ENCODE data around the gene PEX14.

The PEX14 gene

DNA sequence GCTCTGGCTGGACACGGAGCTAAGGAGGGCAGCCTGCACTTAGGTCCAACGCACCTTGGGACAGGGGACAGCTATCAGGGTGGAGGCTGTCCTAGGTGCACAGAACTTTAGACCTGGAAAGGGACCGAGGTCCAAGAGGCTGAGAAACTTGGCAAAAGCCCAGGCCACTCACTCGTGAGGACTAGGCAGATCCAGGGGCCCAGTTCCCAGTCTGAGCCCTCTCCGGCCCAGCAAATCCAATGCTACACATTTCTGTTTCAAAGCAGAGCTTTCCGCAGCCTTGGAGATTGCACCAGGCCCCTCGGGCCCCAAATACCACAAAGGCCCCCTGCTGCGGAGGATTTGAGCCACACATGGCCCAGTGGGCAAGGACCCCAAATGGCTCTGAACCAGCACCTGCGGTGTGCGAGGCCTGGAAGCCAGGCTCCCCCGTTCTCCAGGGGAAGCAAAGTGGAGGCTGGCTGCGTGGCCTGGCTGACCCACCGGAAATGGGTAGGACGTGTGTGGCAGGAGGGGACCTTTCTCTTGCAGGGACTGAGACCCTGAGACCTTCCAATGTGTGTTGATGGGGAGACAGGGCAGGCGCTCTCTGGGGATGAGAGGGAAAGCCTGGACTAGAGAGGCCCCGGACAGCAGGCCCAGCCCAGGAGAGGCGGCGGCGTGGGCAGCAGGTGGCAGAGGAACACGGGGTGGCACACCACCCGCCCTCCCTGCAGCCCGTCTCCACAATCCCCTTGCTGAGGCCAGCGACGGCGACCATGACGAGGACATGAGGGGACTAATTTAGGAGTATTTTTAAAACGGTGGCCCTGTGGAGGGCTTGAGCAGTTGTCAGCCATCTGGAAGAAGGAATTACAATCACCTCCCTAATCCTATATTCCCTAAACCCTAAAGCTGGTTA, 203.0 kb downstream of the PEX14 start:
- no peaks in the 10 kb centered on the region for H3K27me3 ChIP-seq
- TF ChIP-seq, protein P1, sequence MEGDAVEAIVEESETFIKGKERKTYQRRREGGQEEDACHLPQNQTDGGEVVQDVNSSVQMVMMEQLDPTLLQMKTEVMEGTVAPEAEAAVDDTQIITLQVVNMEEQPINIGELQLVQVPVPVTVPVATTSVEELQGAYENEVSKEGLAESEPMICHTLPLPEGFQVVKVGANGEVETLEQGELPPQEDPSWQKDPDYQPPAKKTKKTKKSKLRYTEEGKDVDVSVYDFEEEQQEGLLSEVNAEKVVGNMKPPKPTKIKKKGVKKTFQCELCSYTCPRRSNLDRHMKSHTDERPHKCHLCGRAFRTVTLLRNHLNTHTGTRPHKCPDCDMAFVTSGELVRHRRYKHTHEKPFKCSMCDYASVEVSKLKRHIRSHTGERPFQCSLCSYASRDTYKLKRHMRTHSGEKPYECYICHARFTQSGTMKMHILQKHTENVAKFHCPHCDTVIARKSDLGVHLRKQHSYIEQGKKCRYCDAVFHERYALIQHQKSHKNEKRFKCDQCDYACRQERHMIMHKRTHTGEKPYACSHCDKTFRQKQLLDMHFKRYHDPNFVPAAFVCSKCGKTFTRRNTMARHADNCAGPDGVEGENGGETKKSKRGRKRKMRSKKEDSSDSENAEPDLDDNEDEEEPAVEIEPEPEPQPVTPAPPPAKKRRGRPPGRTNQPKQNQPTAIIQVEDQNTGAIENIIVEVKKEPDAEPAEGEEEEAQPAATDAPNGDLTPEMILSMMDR (IDR thresholded peaks at IDR 0.05), result no peak
- H3K9me3 ChIP-seq, result no peaks in the 10 kb centered on the region
- H3K36me3 ChIP-seq, result no peaks in the 10 kb centered on the region
- H3K4me3 ChIP-seq (ENCODE audit: low read depth in 1 of 2, low read length in 1 of 2), result no peak overlapping the region
- H3K27ac ChIP-seq, result no peak overlapping the region
- no peaks in the 10 kb centered on the region for H3K4me1 ChIP-seq (ENCODE audit: control insufficient read depth in 1 of 2, insufficient read depth in 1 of 2, low read depth in 1 of 2, low read length in 1 of 2)

- no peaks in the 10 kb centered on the region for H3K36me3 ChIP-seq
- no peaks in the 10 kb centered on the region for H3K9me3 ChIP-seq
- TF ChIP-seq, protein P1 (IDR thresholded peaks at IDR 0.05), result no peak
- no peak overlapping the region for H3K4me3 ChIP-seq (ENCODE audit: low read depth in 1 of 2, low read length in 1 of 2)
- no peak overlapping the region for H3K27ac ChIP-seq
- no peaks in the 10 kb centered on the region for H3K4me1 ChIP-seq (ENCODE audit: control insufficient read depth in 1 of 2, insufficient read depth in 1 of 2, low read depth in 1 of 2, low read length in 1 of 2)
- no peaks in the 10 kb centered on the region for H3K27me3 ChIP-seq
These were observed 203.7 kb downstream of the PEX14 start for GRCh38 chr1:10678402-10678801.

DNA sequence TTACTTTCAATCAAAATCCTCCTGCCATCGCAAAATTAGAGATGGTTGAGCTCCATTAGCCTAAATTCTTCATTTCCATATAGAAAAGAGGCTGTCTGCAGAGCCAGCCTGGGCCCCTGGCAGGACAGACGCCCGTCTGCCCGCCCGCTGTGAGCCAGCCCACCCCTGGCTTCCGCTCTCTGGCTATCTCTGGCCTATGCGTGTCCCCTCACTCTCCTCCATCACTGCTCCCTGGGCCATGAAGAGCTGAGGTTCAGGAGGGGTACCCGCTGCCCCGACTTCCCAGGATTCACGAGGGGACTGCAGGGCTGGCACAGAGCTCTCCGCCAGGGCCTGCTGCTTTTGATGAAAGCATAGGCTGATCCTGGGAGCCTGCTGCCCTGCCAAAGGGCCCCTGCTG, 204.1 kb downstream of the PEX14 start:
- no peak overlapping the region for H3K27ac ChIP-seq
- peaks cover 4% of the 10 kb centered on the region for H3K36me3 ChIP-seq
- no peaks in the 10 kb centered on the region for H3K9me3 ChIP-seq
- no peak overlapping the region for H3K4me3 ChIP-seq (ENCODE audit: low read depth in 1 of 2, low read length in 1 of 2)
- H3K4me1 ChIP-seq (ENCODE audit: control insufficient read depth in 1 of 2, insufficient read depth in 1 of 2, low read depth in 1 of 2, low read length in 1 of 2), result no peaks in the 10 kb centered on the region
- TF ChIP-seq, protein P1 (IDR thresholded peaks at IDR 0.05), result no peak
- H3K27me3 ChIP-seq, result no peaks in the 10 kb centered on the region

DNA sequence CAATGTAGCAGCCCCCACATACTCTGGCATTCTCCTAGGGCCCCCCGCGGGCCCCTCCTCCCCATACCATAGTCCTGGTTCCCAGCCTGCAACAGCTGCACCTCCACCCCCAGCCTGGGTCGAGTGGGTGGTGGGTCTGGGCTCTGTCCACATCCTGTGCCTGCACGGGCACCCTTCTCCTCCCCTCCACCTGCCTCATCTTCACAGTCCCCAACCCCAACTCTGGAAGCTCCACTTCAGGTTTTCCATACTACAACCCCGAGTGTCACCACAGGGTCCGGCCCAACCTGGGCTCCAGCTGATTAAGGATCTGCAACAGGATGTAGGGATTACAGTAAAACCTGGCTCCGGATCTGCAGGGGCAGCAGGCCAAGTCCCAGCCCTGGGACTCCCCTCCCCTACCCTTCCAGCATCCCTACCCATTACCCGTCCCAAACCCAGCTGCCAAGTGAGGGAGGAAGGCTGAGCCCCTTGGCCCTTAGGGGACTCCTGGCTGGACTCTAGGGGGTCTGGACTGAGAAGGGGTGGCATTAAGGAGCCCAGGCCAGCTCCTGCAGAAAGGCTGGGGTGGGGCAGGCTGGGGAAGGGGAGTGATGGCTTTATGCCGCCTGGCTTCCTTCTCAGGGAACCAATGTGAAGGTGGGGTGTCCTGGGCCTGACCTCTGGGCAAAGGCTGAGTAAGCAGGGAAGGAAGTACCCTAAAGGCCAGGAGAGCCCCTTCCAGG, 204.9 kb downstream of the PEX14 start:
- H3K27ac ChIP-seq, result no peak overlapping the region

More for the DNA sequence above, 204.9 kb downstream of the PEX14 start:
- TF ChIP-seq, protein P1 (IDR thresholded peaks at IDR 0.05), result no peak
- no peaks in the 10 kb centered on the region for H3K4me1 ChIP-seq (ENCODE audit: control insufficient read depth in 1 of 2, insufficient read depth in 1 of 2, low read depth in 1 of 2, low read length in 1 of 2)
- no peaks in the 10 kb centered on the region for H3K9me3 ChIP-seq
- H3K36me3 ChIP-seq, result peaks cover 4% of the 10 kb centered on the region
- no peaks in the 10 kb centered on the region for H3K27me3 ChIP-seq
- no peak overlapping the region for H3K4me3 ChIP-seq (ENCODE audit: low read depth in 1 of 2, low read length in 1 of 2)
